Endothelial cell of umbilical vein (primary cell): ENCODE data around the gene MAL.

Experiments
- CTCF ChIP-seq, 2 donors: IDR thresholded peaks; 1 replicate in 1 of 2; 2 replicates in 1 of 2; pipeline ENCODE4 v1.5.1; 2011; ENCODE audit warnings: low read length in 2 of 2, mild to moderate bottlenecking in 2 of 2, moderate library complexity in 2 of 2, control low read depth in 1 of 2, inconsistent platforms in 1 of 2, low read depth in 1 of 2; ENCODE audit not compliant: insufficient read depth in 1 of 2; ENCODE audit errors: extremely low read depth in 1 of 2
- EZH2 ChIP-seq: IDR thresholded peaks from 2 replicates; pipeline ENCODE4 v1.6.1; 2012; ENCODE audit warnings: borderline replicate concordance, low read depth, mild to moderate bottlenecking, moderate library complexity, low read length, inconsistent platforms; ENCODE audit not compliant: severe bottlenecking
- FOS ChIP-seq: IDR thresholded peaks from 2 replicates; pipeline ENCODE4 v1.6.1; 2011; ENCODE audit warnings: mild to moderate bottlenecking, low read length, moderate library complexity, borderline replicate concordance; ENCODE audit not compliant: insufficient read depth
- GATA2 ChIP-seq: IDR thresholded peaks from 2 replicates; pipeline ENCODE4 v1.7.0; 2011; ENCODE audit warnings: low read depth, mild to moderate bottlenecking, moderate library complexity, mixed read lengths, low read length; ENCODE audit not compliant: insufficient read length, insufficient read depth
- MYC ChIP-seq: IDR thresholded peaks from one replicate; pipeline ENCODE4 v1.6.1; 2011; ENCODE audit warnings: mild to moderate bottlenecking, low read depth, low read length
- POLR2A ChIP-seq: IDR thresholded peaks from 2 replicates; pipeline ENCODE4 v1.6.1; 2012; ENCODE audit warnings: low read depth, mild to moderate bottlenecking, control low read depth, low read length
- POLR2AphosphoS5 ChIP-seq: IDR thresholded peaks from 2 replicates; pipeline ENCODE4 v1.6.1; 2012; ENCODE audit warnings: low read depth, mild to moderate bottlenecking, control low read depth, low read length, moderate library complexity; ENCODE audit not compliant: insufficient read depth
- TF ChIP-seq, protein P1 (sequence below): IDR thresholded peaks from 2 replicates; pipeline ENCODE4 v1.6.1; 2011; ENCODE audit not compliant: insufficient read depth, insufficient read length

DNA sequence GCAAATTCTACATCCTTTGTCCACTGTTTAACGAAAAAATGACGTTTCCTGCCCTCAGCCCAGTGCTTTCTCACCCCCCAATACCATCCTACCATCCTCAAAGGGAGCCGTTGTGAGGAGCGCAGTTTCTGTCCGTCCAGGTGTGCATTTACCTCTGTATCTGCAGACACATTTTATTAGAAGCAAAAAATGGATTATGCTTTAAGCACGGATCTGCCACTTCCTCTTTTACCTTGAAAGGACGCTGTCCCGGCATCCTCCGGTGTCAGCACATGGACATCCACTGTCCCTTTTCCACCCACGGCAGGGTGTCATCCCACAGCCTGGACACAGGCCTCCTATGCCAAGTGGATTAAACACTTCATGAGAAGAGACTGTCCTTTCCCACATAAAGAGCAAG, 7.2 kb upstream of the MAL start:
- TF ChIP-seq CTCF (IDR thresholded peaks at IDR 0.05; ENCODE audit: extremely low read depth in 1 of 2, insufficient read depth in 1 of 2, low read depth in 1 of 2, low read length in 2 of 2) (no peak), GATA2 (no peak), MYC (no peak), EZH2 (no peak), POLR2A (no peak), POLR2AphosphoS5 (no peak), FOS (no peak)
- TF ChIP-seq, protein P1, sequence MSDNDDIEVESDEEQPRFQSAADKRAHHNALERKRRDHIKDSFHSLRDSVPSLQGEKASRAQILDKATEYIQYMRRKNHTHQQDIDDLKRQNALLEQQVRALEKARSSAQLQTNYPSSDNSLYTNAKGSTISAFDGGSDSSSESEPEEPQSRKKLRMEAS = no peak
